A549 (cell line): ENCODE data around the gene IL1RN. TPM values are rescaled to one million over a fixed set of nuclear protein-coding genes. Genes with fewer than 3 reads are reported as not detected.

Source experiments
- ATAC-seq, 2 experiments: fragments of 200-7000 bp in 1 of 2; fragments of >200 bp in 1 of 2; cut with Nextera tagmentation in 1 of 2; cut with Tn5 transposase in 1 of 2; 3 replicates each; pipeline versions ENCODE4 v1.8.0 to v1.9.1; 2018 to 2020; ENCODE audit warnings: mild to moderate bottlenecking in 1 of 2, moderate library complexity in 1 of 2
- CTCF ChIA-PET: fragments of 300-600 bp; sonication (Branson Sonifier 250); formaldehyde crosslinking; extraction: SDS; loops from one replicate; lab custom pipeline; 2021; ENCODE audit warnings: antibody characterized with exemption, inconsistent platforms; lab: Yijun Ruan, JAX
- POLR2A ChIA-PET: fragments of 350-600 bp; formaldehyde crosslinking; extraction: SDS; loops from one replicate; lab custom pipeline; 2021; ENCODE audit warnings: antibody characterized with exemption, inconsistent platforms; lab: Yijun Ruan, JAX
- DNase-seq, 2 experiments: peaks; one replicate each; pipeline versions ENCODE4 v3.0.0 to v3.0.0-alpha.2; 2011 to 2016; ENCODE audit warnings: low read depth in 1 of 2, low spot score in 1 of 2
- FAIRE-seq: peaks from 2 replicates; lab custom pipeline; 2011; peaks lifted over from hg19 to GRCh38; lab: Jason Lieb, UNC
- H3K27ac ChIP-seq, 2 experiments: fragments of >200 bp; sonication (Bioruptor Twin); formaldehyde crosslinking; 3 replicates each; pipeline ENCODE4 v1.5.1; 2016 to 2017
- H3K4me1 ChIP-seq: fragments of >200 bp; sonication (Bioruptor Twin); formaldehyde crosslinking; 3 replicates; pipeline ENCODE4 v1.6.1; 2016
- H3K4me2 ChIP-seq: fragments of >200 bp; sonication (Bioruptor Twin); formaldehyde crosslinking; 3 replicates; pipeline ENCODE4 v1.6.1; 2016
- H3K4me3 ChIP-seq: fragments of >200 bp; sonication (Bioruptor Twin); formaldehyde crosslinking; 3 replicates; pipeline ENCODE4 v1.5.1; 2016
- H3K9me3 ChIP-seq: fragments of >200 bp; sonication (Bioruptor Twin); formaldehyde crosslinking; 3 replicates; pipeline ENCODE4 v1.6.1; 2016
- CBX8 ChIP-seq: fragments of 200-600 bp; sonication (generic); IDR thresholded peaks from 2 replicates; pipeline ENCODE4 v1.6.1; 2016
- CHD2 ChIP-seq: fragments of 150-350 bp; IDR thresholded peaks from 2 replicates; pipeline ENCODE4 v1.6.1; 2014; ENCODE audit warnings: low read length; ENCODE audit not compliant: partially characterized antibody
- EHMT2 ChIP-seq: fragments of 200-600 bp; sonication (generic); IDR thresholded peaks from 2 replicates; pipeline ENCODE4 v1.6.1; 2016; ENCODE audit warnings: antibody characterized with exemption, low read depth, mild to moderate bottlenecking, moderate library complexity
- ESRRA ChIP-seq: fragments of 150-350 bp; IDR thresholded peaks from 2 replicates; pipeline ENCODE4 v1.6.1; 2014; ENCODE audit warnings: mild to moderate bottlenecking, low read length, borderline replicate concordance
- HEYL ChIP-seq: fragments of 250-450 bp; sonication (Bioruptor Pico); IDR thresholded peaks from 2 replicates; pipeline ENCODE4 v1.8.0; 2021; ENCODE audit warnings: mild to moderate bottlenecking, moderate library complexity
- HOXB5 ChIP-seq: fragments of 250-450 bp; sonication (Bioruptor Pico); IDR thresholded peaks from 2 replicates; pipeline ENCODE4 v1.5.0; 2020; ENCODE audit warnings: mild to moderate bottlenecking, moderate library complexity
- MAFK ChIP-seq: fragments of 450-650 bp; IDR thresholded peaks from 2 replicates; pipeline ENCODE4 v1.6.1; 2014; ENCODE audit not compliant: partially characterized antibody
- RFX5 ChIP-seq: fragments of 450-650 bp; IDR thresholded peaks from 2 replicates; pipeline ENCODE4 v1.7.1; 2014; ENCODE audit warnings: antibody characterized with exemption, mild to moderate bottlenecking, moderate library complexity
- RNF2 ChIP-seq: fragments of 200-600 bp; sonication (generic); IDR thresholded peaks from 2 replicates; pipeline ENCODE4 v1.6.1; 2016; ENCODE audit warnings: low read depth, mild to moderate bottlenecking, antibody characterized with exemption, moderate library complexity, borderline replicate concordance
- SMC3 ChIP-seq: fragments of >200 bp; sonication (Bioruptor Twin); formaldehyde crosslinking; IDR thresholded peaks from 3 replicates; pipeline ENCODE4 v1.6.1; 2018; ENCODE audit warnings: inconsistent platforms
- TFCP2L1 ChIP-seq: fragments of 250-450 bp; sonication (Bioruptor Pico); IDR thresholded peaks from 2 replicates; pipeline ENCODE4 v1.5.0; 2021; ENCODE audit warnings: mild to moderate bottlenecking
- TP53 ChIP-seq: fragments of 250-450 bp; sonication (Bioruptor Pico); IDR thresholded peaks from 2 replicates; pipeline ENCODE4 v1.5.0; 2021; ENCODE audit warnings: mild to moderate bottlenecking, moderate library complexity
- WGBS: methylation state at CpG from one replicate; pipeline ENCODE4 v1.1.6; 2017; ENCODE audit errors: missing lambda C conversion rate; 5-methylcytosine and 5-hydroxymethylcytosine counted together
- polyA plus RNA-seq, 4 experiments: library from polyadenylated mRNA; depleted of rRNA in 3 of 4; stranded (reverse); fragments of >200 nt; fragmentation: RNase III in 1 of 4; extraction: RNeasy Plus Mini Kit Qiagen cat#74134 plus additional on column Dnase treatment in 1 of 4; gene quantifications; 2 replicates in 3 of 4; 3 replicates in 1 of 4; pipeline ENCODE4 v1.2.3, GENCODE V29; 2011 to 2017
- TF ChIP-seq, protein P1 (sequence below): fragments of >200 bp; sonication (Bioruptor Twin); formaldehyde crosslinking; IDR thresholded peaks from 3 replicates; pipeline ENCODE4 v1.5.1; 2016

IL1RN gene
- polyA plus RNA-seq, 2 of the 4 experiments (the other 2 are of a cell fraction) = 0.13 TPM; not detected in 1

DNA sequence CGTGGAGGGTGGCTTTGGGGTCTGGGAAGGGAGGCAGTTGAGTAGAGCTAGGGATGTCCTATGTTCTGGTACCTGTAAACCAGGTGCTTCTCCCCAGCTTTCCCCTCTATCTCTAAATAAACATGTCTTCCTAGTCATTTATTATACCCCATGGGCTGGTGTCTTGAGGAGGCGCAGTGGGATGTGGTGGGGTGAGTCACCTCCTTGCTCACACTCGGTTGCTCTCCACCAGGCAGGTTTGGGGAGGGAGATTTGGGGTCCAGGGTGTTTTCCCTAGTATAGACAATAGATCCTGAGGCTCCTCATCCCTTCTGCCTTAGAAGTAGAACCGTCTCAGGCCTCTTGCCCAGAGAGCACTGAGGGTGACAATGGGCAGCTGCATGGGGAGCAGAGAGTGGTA is 51.5 kb downstream of the IL1RN start:
- POLR2A ChIA-PET = no interaction called here

DNA sequence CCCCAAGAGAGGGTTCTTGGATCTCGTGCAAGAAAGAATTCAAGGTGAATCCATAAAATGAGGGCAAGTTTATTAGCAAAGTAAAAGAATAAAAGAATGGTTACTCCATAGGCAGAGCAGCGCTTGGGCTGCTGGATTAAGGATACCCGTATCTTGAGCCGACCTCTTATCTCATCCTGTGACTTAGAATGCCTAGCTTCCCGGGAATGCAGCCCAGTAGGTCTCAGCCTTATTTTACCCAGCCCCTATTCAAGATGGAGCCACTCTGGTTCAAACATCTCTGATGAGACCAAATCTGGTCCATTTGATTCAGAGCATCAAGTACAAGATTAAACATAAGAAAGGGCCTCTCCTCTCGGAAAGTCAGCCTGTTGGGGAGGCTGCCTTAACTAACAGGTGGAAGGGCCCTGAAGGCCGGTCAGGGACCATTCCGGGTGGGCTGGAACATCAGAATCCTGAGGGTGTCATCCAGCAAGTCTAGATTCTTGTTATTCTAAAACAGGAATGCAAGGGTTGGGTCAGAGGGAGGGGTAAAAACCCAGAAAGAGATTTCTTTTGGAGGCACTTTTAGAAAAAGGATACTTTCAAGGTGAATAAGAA is 52.1 kb downstream of the IL1RN start:
- no peak for TF ChIP-seq EHMT2
- no peak for TF ChIP-seq MAFK
- no peak for TF ChIP-seq ESRRA
- ChIA-PET POLR2A (no interaction called here), CTCF (interaction anchor here (0.8 to 5.1 kb wide), 3 partner anchors 13 to 211 kb away, joined by 3 to 39 read pairs (median 3); no protein-coding TSS in a partner anchor)
- Histone ChIP-seq H3K4me3 (no peak overlapping the region), H3K9me3 (no peaks in the 10 kb centered on the region), H3K4me2 (no peak overlapping the region), H3K4me1 (no peaks in the 10 kb centered on the region), H3K27ac (no peak overlapping the region)
- no peak for DNase-seq
- ATAC-seq = no peak
- 84% methylated on average over 8 of the region's 8 CpGs for WGBS
- no peak for FAIRE-seq

More for the DNA sequence above, 51.5 kb downstream of the IL1RN start:
- DNase-seq = no peak
- H3K27ac ChIP-seq = no peak overlapping the region
- no peak for FAIRE-seq
- H3K4me2 ChIP-seq = no peak overlapping the region
- 52% methylated on average over 4 of the region's 4 CpGs for WGBS
- no peaks in the 10 kb centered on the region for H3K9me3 ChIP-seq
- ATAC-seq = no peak
- no peak overlapping the region for H3K4me3 ChIP-seq
- TF ChIP-seq HOXB5 (CRISPR knock-in tag) (no peak), CHD2 (no peak), CBX8 (no peak), TFCP2L1 (CRISPR knock-in tag) (no peak)
- CTCF ChIA-PET = no interaction called here
- H3K4me1 ChIP-seq = no peaks in the 10 kb centered on the region

GRCh38 chr2:113180131-113180946 is 52.9 kb downstream of the IL1RN start:
- FAIRE-seq (no peak), ATAC-seq (no peak), DNase-seq (no peak)
- no peak overlapping the region for H3K4me2 ChIP-seq
- H3K9me3 ChIP-seq = no peaks in the 10 kb centered on the region
- TF ChIP-seq RNF2 (no peak), SMC3 (no peak)
- TF ChIP-seq, protein P1, sequence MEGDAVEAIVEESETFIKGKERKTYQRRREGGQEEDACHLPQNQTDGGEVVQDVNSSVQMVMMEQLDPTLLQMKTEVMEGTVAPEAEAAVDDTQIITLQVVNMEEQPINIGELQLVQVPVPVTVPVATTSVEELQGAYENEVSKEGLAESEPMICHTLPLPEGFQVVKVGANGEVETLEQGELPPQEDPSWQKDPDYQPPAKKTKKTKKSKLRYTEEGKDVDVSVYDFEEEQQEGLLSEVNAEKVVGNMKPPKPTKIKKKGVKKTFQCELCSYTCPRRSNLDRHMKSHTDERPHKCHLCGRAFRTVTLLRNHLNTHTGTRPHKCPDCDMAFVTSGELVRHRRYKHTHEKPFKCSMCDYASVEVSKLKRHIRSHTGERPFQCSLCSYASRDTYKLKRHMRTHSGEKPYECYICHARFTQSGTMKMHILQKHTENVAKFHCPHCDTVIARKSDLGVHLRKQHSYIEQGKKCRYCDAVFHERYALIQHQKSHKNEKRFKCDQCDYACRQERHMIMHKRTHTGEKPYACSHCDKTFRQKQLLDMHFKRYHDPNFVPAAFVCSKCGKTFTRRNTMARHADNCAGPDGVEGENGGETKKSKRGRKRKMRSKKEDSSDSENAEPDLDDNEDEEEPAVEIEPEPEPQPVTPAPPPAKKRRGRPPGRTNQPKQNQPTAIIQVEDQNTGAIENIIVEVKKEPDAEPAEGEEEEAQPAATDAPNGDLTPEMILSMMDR = no peak
- ChIA-PET POLR2A (no interaction called here), CTCF (interaction anchor here (0.7 to 5.1 kb wide), 8 partner anchors 12 to 210 kb away, joined by 3 to 39 read pairs (median 4); no protein-coding TSS in a partner anchor)
- 67% methylated on average over 15 of the region's 17 CpGs for WGBS
- H3K4me3 ChIP-seq = no peak overlapping the region
- H3K4me1 ChIP-seq = no peaks in the 10 kb centered on the region
- H3K27ac ChIP-seq = no peak overlapping the region

DNA sequence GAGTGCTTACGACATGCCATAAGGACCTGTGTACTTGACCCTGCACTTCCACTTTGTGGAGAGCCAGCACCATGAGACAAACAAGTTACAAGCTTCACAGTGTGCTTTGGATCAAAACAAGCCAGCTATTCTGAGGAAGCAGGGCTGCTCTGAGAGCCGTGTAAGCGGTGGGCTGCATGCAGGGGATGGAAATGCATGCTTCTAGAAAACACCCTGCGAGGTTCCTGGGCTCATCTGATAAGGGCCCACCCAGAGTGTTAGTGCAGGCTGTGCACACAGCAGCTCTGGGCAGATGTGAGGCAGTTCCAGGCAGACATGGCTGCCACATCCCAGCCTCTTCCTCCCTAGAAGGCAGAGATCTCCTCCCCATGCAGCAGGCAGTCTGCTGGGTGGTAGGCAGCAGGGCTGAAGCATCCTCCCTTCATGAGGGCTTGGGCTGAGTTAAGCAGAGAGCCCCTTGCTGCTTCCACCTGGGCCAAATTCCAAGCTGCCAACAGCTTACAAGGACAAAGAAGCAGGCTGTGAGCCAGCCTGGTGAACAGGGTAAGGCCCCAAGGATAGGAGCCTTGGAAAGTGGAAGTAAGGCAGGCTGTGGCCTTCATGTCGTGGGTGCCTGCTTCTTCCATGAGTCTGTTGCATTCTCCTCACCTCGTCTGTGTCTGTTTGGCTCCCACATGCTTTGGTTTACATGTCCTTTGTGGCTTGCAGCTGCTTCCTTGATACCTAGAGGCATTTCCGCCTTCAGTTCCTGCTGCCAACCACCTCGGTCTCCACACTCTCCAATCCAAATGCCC is 54.1 kb downstream of the IL1RN start:
- Histone ChIP-seq H3K4me2 (no peak overlapping the region), H3K27ac (no peak overlapping the region), H3K9me3 (no peaks in the 10 kb centered on the region), H3K4me3 (no peak overlapping the region), H3K4me1 (no peaks in the 10 kb centered on the region)
- DNase-seq (no peak), FAIRE-seq (no peak), ATAC-seq (peak in 1 of 2 experiments; percentile 14; a peak in 2 of 6 replicates)
- TF ChIP-seq HEYL (no peak), CHD2 (no peak), RNF2 (no peak), RFX5 (no peak), TP53 (CRISPR knock-in tag) (no peak)
- ChIA-PET CTCF (interaction anchor here (0.7 to 5.1 kb wide), 8 partner anchors 11 to 59 kb away, joined by 3 to 39 read pairs (median 4); no protein-coding TSS in a partner anchor), POLR2A (no interaction called here)
- WGBS = 77% methylated on average over 8 of the region's 8 CpGs
